Cortex of kidney (tissue), 1 donor: ENCODE results near the gene MTX1.
A peak's percentile ranks its signal among the peaks of the same experiment; 100 is the strongest.
"Not testable (repeated sequence)": the region's sequence is repeated elsewhere in the genome, so short reads cannot be mapped to it uniquely, and the experiment has no call there.

Experiments
- DNase-seq: peaks from one replicate; lab custom pipeline; 2025; lab: John Stamatoyannopoulos, UW

MTX1 gene

DNA sequence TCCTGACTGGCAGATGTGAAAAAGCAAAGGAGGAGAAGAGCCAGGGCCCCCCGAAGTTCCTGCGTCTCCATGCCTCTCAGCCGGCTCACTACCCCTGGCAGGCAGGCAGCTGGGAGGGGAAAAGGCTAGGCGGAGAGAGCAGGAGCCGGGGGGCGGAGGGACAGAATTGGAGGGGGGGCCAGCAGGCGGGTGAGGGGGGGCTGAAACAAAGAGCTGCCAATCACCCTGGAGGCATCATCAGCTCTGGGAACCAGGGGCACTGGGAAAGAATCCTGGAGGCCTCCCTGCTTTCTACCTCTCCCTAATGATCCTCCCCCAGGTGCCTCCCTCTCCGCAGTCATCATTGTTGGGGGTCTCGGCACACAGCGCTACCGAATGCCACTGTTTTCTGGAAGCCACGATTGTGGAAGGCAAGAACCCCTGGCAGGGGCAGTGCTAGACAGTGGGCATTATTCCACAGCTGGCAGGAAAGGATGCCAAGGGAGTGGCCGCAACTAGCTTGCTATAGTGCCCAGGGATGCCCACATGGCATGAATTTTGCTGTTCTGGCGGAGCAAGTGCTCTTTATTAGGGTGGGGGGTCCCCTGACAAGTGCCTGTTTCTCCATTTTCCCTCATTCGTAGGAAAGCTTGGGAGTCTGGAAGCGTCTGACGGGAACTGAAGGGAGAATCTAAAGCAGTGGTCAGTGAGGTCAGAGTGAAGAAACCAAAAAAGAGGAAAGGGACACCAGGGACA is 522 bp upstream of the MTX1 start, which contains the start of gene THBS3:
THBS3 (minus strand) TSS at position 92 of the 735 bp plus-strand sequence; CDS start at position 71, 21 bp downstream.
- no peak for DNase-seq

DNA sequence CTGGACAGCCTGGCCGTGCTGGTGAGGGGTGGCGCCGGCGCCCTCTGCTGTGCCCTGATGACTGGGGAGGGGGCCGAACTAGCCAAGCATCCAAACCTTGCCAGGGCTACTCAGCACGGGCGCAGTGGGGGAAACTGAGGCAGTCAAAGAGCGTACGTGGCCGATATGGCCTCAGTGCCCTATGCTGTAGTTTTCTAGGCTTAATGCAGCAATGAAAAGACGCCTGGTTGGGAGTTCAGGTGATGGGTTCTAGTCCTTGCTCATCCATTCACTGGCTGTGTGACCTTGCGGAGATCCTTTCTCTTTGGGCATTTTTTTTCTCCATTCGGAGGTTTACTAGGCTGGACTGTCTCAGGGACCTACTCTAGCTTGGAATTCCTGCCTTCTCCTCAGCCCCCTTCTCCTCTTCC is 822 bp downstream of the MTX1 start:
- DNase-seq, result no peak

DNA sequence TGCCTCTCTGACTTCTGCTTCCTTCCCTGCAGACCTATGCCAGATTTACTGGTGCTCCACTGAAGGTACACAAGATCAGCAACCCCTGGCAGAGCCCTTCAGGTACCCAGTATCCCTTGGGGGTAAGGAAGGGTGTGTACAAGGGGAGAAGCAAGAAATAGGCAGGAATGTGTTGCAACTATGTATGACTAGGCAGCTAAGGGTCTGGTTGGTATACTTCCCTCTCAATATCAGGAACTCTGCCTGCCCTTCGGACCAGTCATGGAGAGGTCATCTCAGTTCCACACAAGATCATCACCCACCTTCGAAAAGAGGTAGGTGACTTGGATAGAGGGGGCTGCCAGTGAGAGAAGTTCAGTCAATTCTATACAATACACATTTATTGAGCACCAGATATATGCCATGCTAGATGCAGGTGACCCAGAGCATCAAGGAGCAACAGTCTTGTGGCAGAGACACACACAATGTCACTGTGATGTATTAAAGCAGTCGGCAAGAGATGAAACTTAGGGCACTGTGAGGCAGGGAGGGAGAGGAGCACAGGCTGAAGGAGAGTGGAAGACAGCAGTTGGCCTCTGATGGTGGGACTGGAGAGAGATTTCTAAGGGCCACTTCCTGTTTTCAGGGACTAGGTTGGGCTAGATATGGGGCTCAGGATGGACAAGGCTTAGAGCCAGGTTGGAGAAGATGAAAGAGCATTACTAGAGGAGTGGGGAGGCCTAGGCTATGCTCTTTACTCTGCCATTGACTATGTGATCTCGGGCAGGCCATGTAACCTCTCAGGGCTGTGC is 2.0 kb downstream of the MTX1 start:
- no peak for DNase-seq

DNA sequence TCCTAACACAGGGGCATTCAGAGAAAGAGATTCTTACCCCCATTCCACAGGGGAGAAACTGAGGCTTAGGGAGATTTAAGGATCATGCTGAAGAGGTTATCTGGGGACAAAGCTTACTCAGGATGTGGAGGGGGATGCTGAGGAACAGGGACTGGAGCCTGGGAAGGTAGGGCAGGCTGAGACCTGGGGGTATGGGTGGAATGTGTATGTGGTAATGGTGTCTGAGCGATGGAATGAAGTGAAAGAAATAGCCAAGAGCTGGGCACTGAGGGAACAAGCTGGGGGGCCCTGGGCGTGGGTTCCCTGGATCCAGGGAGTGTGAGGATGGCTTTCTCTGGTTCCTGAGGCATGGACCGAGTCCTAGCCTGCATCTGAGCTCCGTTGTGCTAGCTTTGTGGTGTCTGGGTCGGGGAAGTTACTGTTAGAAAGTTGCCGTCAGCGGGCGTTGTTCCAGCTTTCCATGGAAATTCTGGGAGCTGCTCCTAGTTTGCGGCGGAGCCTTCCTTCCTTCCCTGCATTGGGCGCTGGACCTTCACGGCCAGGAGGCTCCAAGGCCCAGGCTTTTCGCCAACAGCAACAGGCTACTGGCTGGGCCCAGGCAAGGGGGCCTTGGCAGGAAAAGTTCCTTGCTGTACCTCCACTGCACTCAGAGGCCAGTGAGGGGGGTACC is 3.0 kb downstream of the MTX1 start:
- not testable (repeated sequence) for DNase-seq

DNA sequence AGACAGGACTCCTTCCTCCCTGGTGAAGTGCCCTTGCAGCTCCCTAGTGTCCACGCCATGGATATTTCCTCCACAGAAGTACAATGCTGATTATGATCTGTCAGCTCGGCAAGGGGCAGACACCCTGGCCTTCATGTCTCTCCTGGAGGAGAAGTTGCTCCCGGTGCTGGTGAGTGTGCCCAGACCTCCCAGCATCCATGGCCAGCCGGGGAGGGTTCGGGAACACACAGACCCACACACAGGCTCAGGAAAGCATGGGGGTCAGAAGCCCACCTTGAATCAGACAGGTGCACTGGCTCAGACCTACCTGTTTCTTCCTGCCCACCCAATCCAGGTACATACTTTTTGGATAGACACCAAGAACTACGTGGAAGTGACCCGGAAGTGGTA is 3.6 kb downstream of the MTX1 start:
- DNase-seq, result not testable (repeated sequence)

DNA sequence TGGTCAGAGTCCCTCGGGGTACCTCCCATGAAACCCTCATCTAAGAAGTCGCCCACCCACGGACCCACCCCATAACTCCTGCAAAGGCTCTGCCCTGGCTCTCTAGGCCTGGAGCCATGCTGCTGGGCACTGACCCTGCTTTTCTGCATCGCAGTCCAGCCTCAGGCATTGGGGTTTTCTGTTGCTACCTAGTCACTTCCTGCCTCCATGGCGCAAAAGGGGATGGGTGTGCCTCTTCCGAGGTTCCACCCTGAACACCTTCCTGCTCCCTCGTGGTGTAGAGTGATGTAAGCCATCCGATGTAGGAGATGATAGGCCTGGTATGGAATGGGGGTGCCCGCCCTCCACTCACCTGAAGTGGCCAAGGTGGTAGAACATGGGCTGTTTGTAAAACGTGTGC is 6.2 kb downstream of the MTX1 start:
- not testable (repeated sequence) for DNase-seq

DNA sequence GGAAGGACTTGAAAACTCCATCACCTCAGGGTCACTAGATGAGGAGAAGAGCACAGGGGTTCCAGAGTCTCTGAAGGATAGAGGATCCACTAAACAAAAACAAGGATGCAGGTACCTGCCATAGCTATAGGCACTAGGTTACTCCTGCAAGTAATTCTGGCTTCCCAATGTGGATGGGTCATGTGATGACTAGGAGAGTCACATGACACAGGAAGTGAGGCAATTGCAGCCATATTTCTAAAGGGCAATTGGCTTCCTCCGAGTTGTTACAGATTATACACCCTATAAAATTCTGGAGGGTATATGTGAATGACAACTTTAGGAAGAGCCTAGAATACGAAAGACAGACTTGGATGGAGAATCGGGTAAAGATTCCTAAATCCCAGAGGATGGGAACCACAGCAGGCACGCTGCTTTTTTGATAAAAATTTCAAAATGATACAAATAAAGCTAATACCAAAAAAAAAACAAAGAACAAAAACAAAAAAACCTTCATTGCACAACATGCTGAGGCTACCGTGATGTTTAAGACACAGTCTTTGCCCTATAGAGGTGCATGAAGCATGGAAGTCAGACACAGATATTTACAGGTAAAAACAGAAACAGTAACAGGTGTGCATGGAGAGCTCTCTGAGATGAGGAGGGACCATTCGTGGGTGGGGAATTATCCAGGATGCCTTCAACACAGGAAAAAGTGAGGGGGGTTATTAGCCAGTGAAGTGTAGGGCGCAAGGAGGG is 10.5 kb downstream of the MTX1 start:
- no peak for DNase-seq

DNA sequence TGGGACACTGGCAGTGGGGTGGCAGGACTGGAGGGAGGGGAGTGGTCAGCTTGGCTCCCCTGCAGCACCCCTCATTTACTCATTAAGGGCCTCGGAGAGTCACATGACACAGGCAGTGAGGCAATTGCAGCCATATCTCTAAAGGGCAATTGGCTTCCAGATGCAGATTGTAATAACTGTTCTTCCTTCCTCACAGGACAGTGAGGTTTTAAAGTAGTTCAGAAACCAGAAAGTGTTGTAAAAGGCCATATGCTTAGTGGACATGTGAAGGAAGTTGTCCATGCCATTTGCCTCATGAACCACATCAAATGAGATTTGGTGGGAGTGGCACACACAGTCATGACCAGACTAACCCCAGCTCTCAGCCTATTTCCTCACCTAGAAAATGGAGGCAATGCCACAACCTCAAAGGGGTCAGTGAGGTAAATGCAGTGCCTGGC is 11.1 kb downstream of the MTX1 start:
- DNase-seq, result no peak

DNA sequence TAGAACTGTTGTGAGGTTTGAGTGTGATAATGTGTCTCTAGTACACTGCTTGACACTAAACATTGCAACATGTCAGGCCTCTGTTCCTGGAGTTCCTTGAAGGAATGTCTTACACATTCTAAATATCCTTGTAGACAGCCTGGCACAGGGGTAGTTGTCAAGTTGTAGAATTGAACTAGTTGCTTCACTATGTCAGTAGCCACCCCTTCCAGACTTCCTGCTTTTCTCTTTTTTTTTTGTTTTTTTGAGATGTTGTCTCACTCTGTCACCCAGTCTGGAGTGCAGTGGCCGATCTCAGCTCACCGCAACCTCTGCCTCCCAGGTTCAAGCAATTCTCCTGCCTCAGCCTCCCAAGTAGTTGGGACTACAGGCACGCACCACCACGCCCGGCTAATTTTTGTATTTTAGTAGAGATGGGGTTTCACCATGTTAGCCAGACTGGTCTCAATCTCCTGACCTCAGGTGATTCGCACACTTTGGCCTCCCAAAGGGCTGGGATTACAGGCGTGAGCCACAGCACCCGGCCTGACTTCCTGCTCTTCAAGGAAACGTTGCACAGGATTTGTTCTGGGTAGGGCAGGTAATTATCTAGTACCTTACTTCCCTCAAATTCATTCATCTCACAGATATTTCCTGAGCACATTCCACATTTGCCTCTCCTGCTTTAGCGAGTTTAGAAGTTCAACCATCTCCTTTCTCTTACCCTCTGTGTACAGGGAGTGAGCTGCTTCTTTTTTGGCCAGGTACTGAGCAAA is 11.9 kb downstream of the MTX1 start:
- DNase-seq, result not testable (repeated sequence)

DNA sequence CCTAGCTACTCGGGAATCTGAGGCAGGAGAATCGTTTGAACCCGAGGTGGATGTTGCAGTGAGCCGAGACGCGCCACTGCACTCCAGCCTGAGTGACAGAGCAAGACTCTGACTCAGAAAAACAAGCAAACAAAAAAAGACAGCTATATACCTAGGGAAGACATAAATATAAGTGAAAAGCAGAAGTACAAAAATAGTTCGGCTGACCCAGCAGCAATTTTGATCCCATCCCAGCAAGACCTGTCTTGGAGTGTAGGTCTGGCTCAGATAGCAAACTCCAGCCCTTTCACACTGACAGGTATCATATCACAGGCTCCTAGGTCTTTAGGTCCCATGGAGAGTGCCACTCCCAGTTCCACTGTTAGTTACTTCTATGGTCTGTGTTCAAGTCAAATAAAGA is 14.6 kb downstream of the MTX1 start:
- no peak for DNase-seq

DNA sequence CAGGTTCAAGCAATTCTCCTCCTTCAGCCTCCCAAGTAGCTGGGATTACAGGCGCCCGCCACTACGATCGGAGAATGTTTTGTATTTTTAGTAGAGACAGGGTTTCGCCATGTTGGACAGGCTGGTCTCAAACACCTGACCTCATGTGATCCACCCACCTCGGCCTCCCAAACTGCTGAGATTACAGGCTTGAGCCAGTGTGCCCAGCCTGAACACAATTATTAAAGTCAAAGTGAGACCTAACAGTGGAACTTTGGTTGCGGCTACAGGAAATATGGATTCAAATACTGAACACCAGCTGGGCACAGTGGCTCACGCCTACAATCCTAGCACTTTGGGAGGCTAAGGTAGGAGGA is 16.9 kb downstream of the MTX1 start:
- DNase-seq, result not testable (repeated sequence)

DNA sequence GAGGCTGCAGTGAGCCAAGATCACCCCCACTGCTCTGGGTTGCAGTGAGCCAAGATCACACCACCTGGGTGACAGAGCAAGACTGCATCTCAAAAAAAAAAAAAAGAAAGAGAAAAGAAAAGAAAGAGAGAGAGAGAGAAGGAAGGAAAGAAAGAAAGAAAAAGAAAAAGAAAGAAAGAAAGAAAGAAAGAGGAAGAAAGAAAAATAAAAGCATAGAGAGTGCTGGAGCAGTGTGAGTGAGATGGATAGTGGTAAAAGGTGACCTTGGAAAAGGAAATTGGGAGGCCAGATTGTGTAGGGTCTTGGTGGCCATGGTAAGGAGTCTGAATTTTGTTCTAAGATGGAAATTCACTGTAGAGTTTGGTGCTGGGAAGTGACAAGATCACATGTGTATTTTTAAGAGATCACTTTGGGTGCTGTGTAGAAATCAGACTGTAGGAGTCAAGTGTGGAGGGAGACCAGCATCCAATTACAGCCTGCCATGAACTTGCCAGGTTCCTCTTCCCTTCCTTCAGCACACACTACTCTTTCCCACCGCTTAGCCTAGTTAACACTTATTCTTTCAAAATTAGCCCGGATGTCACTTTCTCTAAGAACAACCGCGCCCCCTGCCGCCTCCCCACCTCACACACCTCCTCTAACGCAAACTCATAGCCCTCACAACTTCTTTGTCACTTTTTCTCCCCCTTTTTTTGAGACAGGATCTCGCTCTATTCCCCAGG is 17.9 kb downstream of the MTX1 start:
- no peak for DNase-seq

DNA sequence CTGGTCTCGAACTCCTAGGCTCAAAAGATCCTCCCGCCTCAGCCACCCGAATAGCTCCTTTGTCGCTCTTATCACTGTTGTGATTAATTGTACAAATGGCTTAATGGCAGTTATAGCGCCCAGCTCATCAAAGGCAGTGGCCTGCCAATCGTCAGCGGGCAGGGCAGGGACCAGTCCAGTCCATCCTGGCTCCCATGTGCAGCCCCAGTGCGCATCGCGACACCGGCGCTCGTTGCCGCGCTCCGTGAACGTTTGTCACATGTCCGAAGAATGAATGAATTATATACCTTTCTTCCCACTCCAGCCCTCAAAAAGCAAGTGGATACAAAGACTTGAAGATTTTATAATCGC is 18.4 kb downstream of the MTX1 start:
- DNase-seq, result no peak

DNA sequence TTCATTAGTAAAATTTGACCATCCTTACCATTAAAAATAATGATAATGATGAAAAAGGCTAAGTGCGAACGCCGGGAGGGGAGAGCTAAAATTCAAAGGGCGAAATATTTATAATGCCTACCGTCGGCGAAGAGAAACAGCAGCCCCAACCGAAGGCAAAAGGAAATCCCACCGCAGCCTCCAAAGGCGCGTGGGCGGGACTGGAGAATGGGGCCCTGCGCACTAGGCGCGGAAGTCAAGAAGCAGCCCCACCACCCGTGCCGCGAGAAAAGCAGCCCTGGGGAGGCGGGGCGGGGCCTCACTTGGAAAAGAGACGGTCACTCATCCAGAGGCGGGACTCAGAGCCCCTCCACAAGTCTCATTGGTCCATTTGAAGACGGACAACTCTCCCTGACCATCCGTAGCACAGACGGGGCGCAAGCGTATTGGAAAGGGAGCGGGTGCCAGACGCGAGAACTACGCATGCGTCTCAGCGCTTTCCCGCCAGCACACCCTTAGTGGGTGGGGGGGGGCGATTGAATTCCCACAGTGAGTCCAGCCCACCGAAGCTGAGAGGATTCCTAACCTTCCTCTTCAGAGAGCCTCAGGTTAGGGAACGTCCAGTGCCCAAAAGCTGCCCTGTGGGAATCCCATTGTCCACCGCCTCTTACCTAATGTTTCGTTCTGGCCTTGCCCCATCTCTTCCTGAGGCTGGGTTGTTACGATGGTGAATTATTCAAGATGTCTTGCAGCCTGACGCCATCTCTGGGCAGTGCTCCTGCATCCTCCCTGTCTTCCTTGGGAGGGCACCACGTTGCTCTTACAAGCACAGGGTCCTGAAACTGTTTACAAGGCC is 19.0 kb downstream of the MTX1 start:
- peak; percentile 45 for DNase-seq

DNA sequence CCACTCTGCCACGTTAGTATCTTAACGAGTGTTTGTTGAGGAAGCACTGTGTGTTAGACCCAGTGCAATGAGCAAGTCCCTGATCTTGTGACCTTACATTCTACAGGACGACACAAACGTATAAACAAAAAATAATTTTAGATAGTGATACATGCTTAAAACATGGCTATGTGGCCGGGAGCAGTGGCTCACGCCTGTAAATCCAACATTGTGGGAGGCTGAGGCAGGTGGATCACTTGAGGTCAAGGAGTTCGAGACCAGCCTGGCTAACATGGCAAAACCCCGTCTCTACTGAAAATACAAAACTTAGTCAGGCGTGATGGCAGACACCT is 19.6 kb downstream of the MTX1 start:
- DNase-seq, result no peak

DNA sequence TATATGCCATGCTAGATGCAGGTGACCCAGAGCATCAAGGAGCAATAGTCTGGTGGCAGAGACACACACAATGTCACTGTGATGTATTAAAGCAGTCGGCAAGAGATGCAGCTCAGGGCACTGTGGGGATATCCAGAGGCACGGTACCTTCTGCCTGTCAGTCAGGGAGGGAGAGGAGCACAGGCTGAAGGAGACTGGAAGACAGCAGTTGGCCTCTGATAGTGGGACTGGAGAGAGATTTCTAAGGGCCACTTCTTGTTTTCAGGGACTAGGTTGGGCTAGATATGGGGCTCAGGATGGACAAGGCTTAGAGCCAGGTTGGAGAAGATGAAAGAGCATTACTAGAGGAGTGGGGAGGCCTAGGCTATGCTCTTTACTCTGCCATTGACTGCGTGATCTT is 22.8 kb downstream of the MTX1 start:
- DNase-seq, result not testable (repeated sequence)

DNA sequence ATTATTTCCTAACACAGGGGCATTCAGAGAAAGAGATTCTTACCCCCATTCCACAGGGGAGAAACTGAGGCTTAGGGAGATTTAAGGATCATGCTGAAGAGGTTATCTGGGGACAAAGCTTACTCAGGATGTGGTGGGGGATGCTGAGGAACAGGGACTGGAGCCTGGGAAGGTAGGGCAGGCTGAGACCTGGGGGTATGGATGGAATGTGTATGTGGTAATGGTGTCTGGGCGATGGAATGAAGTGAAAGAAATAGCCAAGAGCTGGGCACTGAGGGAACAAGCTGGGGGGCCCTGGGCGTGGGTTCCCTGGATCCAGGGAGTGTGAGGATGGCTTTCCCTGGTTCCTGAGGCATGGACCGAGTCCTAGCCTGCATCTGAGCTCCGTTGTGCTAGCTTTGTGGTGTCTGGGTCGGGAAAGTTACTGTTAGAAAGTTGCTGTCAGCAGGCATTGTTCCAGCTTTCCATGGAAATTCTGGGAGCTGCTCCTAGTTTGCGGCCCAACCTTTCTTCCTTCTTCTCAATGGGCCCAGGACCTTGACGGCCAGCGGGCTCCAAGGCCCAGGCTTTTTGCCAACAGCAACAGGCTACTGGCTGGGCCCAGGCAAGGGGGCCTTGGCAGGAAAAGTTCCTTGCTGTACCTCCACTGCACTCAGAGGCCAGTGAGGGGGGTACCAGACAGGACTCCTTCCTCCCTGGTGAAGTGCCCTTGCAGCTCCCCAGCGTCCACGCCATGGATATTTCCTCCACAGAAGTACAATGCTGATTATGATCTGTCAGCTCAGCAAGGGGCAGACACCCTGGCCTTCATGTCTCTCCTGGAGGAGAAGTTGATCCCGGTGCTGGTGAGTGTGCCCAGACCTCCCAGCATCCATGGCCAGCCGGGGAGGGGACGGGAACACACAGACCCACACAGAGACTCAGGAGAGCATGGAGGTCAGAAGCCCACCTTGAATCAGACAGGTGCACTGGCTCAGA is 23.8 kb downstream of the MTX1 start:
- not testable (repeated sequence) for DNase-seq

DNA sequence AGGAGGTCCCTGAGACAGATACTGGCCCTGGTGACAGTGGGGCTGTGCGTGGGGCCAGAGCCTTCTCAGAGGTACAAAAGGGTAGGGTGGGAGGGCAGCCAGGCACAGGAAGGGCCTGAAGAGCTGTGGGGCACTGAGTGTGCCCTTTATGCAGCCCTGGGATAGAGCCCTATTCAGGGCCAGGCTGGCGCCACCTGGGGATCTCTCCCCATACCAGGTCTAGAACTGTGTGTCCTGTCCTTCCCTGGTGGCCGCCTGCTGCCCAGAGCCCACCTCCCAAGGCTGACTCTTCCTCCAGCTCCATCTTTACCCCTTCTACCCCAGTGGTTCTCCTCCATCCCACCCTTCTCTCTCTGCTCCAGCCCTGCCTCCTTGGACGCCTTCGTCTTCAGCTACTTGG is 25.0 kb downstream of the MTX1 start:
- not testable (repeated sequence) for DNase-seq

DNA sequence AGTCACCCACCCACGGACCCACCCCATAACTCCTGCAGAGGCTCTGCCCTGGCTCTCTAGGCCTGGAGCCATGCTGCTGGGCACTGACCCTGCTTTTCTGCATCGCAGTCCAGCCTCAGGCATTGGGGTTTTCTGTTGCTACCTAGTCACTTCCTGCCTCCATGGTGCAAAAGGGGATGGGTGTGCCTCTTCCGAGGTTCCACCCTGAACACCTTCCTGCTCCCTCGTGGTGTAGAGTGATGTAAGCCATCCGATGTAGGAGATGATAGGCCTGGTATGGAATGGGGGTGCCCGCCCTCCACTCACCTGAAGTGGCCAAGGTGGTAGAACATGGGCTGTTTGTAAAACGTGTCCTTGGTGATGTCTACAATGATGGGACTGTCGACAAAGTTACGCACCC is 26.9 kb downstream of the MTX1 start:
- DNase-seq, result not testable (repeated sequence)
